HG03108 (cell line): ENCODE results near the gene GPC6.

ENCODE experiments used
- ATAC-seq: cut with Tn5 transposase; IDR thresholded peaks from one replicate; pipeline ENCODE4 v1.9.1; 2021; ENCODE audit warnings: moderate library complexity; ENCODE audit not compliant: unreplicated experiment

Gene GPC6

DNA sequence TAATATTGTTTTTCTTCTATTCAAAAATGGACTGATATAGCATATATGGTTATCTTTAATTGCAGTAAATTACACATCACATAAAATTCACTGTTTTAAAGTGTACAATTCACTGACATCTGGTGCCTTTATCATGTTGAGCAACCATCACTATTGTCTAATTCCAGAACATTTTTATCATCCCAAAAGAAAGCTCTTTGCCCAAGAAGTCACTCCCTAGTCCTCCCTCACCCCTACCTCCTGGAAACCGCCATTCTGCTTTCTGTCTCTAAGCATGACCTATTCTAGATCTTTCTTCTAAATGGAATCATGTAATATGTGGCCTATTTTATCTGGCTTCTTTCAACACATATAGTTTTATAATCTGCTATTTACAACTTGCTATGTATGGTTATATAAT, 727.2 kb downstream of the GPC6 start:
- no peak for ATAC-seq

DNA sequence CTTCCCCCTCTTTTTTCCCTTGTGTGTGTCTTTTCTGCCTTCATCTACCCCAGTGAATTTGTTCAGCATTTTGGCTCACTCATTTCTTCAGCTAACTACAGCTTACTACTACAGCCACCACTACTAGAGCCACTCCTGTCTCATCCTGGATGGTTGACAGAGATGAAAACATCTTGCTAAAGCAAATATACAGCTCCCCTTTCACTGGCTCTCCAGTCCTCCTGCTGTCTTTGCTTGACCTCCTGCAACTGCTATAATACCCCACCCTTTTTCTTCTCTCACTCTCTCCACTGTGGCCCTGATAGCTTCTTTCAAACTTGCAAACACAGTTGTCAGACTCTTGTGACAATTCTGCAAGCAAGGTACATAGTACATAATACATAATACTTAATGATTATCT, 729.3 kb downstream of the GPC6 start:
- ATAC-seq, result no peak

DNA sequence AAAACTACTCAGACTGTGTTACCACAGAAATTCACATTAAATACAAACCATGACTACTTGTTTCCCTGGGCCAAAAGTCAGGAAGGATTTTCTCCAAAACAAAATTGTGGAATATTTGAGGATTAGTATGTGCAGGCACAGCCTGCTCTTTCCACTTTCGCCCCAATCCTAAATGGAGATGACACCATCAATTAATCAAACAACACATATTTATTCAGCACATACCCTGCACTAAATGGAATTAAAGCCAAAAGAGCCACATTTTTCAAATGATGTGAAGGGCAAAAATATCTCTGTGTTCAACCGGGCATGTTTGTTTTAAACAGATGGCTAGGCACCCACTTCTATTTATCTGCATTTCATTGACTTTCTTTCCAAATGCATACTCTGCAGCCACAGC, 729.8 kb downstream of the GPC6 start:
- no peak for ATAC-seq

DNA sequence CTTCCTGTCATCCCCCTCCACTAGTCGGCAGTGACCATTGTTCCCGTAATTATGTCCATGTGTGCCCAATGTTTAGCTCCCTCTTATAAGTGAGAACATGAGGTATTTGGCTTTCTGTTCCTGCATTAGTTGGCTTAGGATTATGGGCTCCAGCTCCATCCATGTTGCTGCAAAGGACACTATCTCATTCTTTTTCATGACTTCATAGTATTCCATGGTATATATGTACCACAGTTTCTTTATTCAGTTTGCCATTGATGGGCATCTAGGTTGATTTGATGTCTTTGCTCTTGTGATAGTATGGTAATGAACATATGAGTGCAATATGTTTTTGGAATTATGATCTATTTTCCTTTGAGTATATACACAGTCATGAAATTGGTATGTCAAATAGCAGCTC, 730.8 kb downstream of the GPC6 start:
- no peak for ATAC-seq

GRCh38 chr13:93959796-93960533, 733.4 kb downstream of the GPC6 start:
- ATAC-seq, result no peak

- ATAC-seq, result no peak
Measured at GRCh38 chr13:93963266-93964145, 736.9 kb downstream of the GPC6 start.

GRCh38 chr13:93964146-93964512, 737.5 kb downstream of the GPC6 start:
- no peak for ATAC-seq

GRCh38 chr13:93965587-93965986, 739.0 kb downstream of the GPC6 start:
- no peak for ATAC-seq

DNA sequence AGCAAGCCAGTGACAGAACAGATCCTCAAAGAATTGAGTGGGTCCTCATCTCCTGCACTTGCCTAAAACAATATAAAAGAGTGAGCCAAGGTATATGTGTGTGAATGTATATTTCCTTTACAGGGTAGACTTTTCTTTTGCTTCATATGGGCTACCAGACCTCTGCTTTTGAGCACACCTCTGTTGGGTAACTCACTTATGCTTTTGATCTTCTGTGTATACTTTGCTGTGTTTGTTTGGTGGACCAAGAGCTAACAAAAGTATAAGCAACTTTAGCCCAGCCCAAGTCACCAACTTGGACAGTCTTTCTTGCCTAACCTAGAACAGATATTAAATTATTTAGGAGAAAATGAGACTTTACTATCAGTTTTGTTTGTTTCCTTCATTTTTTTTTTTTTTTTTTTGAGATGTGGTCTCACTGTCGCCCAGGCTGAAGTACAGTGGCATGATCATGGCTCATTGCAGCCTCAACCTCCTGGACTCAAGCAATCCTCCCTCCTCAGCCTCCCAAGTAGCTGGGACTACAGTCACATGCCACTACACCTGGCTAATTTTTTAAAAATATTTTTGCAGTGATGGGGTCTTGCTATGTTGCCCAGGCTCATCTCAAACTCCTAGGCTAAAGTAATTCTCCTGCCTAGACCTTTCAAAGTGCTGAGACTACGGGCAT, 739.8 kb downstream of the GPC6 start:
- no peak for ATAC-seq

- ATAC-seq, result no peak
Measured at GRCh38 chr13:93967286-93967685, 740.7 kb downstream of the GPC6 start.

DNA sequence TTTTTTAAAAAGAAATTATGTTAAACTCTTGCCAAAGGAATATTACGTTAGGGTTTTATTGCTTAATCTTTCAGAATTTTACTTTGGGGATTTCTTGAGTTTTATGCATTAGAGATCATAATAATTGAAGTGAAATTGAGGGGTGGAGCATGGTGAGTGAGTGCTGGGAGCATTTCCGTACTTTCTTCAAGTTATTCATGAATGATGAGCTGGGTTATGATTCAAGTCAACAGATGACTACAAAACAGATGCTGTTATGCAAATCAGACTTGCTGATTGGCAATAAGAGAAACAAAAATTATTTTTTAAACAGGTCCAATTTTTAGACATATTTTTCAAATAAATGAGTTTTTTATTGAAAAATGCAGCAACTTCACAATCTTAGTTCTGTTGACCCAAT, 748.6 kb downstream of the GPC6 start:
- ATAC-seq, result no peak

DNA sequence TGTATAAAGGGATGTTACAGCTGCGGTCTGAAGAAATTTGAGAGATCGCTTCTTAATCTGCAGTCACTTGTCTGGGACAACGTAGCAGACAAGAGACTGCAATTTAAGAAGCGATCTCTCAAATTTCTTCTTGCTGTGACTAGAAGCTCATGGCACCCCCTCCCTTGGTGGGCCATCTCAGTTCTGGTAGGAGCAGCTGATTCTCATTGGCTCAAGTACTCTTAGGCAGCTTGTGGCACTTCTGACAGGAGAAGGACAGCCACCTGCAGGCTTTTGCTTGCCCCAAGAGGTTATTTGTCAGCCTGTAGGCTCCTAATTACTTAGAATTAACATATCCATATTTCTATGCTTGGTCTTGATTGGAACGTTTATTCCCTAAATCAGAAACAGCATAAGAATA, 749.9 kb downstream of the GPC6 start:
- ATAC-seq, result no peak

DNA sequence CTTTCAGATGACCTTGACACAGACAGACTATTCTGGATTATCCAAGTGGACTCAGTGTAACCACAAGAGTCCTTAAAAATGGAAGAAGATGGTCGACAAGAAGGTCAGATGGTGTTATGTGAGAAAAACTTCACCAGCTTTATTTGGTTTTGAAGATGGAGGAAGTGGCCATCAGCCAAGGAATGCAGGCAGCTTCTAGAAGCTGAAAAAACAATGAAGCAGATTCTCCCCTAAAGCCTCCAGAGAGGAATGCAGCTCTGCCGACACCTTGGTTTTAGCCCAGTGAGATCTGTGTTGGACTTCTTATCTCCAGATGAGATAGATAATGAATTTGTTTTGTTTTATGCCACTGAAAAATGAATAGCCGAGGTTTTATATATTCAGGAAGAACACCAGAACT, 751.4 kb downstream of the GPC6 start:
- no peak for ATAC-seq

DNA sequence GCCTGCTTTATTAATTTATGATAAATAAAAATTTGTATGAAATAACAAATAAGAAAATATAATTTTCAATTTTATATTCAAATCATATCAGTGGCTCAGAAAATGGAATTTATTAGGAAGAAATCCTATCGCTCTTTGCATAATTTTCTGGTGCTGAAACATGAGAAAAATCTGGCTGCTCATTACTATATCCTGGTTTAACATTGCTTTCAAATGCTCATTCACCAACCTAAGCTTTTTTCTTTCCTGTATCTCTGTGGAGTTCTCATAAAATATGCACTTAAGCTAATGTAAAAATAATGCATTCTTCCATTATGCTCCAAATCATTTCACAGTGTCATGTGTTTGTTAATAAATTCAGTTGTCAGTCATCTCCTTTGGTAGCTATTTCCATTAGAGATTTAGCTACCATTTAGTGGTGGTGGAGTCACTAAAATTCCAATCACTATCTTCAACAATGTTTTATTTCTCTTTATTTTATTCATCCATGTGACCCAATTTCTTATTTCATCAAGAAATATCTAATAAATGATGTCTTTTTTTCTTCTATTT, 754.9 kb downstream of the GPC6 start:
- no peak for ATAC-seq

DNA sequence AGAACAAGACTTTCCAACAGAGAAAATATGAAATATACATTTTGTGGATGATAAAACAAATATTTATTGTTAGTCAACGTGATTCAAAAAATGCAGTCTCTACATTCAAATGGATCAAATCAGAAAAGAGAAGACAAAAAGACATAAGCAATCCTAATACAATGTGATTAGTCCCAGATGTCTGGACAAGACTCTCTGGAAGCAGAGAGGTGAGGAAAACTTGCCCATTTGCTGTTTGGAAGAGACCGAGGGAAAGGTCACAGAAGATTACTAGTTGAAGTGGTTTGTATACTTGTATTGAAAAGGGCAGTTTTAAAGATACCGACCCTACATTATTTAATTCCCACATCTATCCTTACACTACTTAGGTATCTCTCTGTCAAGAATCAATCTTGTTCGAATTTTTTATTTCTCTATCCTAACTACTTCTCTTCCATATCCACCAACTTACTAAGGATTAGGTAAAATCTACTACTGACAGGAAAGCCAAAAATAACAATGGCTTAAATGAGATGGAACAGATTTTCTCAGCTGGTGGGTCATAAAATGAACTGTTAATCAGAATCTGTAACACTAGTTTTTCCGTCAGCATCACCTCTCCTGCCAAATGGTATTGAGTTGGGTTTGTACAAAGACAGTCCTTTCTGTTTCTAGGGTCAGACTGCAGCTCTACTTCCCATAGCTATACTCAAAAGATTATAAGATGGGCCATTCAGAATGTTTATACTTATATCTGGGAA, 755.7 kb downstream of the GPC6 start:
- no peak for ATAC-seq

- ATAC-seq, result no peak
Measured at GRCh38 chr13:93984052-93984451, 757.4 kb downstream of the GPC6 start.

- no peak for ATAC-seq
Measured at GRCh38 chr13:93984876-93985275, 758.3 kb downstream of the GPC6 start.

DNA sequence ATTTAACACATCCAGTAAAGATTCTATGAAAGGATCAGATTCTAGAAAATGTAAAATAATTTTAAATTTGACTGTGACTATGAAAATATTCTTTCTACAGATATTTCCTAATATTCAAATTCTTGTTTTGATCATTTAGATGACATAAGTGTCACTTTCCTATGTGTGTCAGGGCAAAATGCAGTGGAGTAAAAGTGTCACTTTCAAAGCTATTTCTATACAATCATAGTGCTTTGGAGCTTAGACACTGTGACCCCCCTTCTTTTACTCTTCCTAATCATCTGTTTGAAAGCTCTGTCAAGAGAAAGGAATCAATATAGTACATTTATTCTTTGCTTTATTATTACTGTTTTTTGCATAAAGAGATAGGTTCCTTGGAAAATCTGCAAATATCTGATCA, 760.9 kb downstream of the GPC6 start:
- ATAC-seq, result no peak

GRCh38 chr13:93991569-93991968, 765.0 kb downstream of the GPC6 start:
- ATAC-seq, result no peak

- ATAC-seq, result no peak
Measured at GRCh38 chr13:93996481-93996880, 769.9 kb downstream of the GPC6 start.

GRCh38 chr13:94006296-94006695, 779.7 kb downstream of the GPC6 start:
- ATAC-seq, result no peak
